HepG2 (cell line): ENCODE data around the gene PLPPR3. TPM values are rescaled to one million over a fixed set of nuclear protein-coding genes. Genes with fewer than 3 reads are reported as not detected.
A peak's percentile ranks its signal among the peaks of the same experiment; 100 is the strongest.

Source experiments
- ASH2L ChIP-seq: fragments of 300-600, 200-600 bp; sonication (generic); IDR thresholded peaks from 2 replicates; pipeline ENCODE4 v1.7.0; 2017; ENCODE audit warnings: low read depth, mild to moderate bottlenecking, moderate library complexity, mixed read lengths, low read length; ENCODE audit not compliant: insufficient read length
- CEBPG ChIP-seq: IDR thresholded peaks from 2 replicates; pipeline ENCODE4 v1.6.1; 2016
- GABPA ChIP-seq, 2 experiments: IDR thresholded peaks; 2 replicates each; pipeline ENCODE4 v1.6.1; 2011 to 2016; ENCODE audit warnings: low read depth in 2 of 2, low read length in 1 of 2, missing biosample characterization in 1 of 2, missing genetic modification characterization in 1 of 2
- GPN1 ChIP-seq: sonication (generic); formaldehyde crosslinking; IDR thresholded peaks from 2 replicates; pipeline ENCODE4 v1.5.1; 2020; ENCODE audit warnings: missing genetic modification reagents, borderline replicate concordance
- HHEX ChIP-seq: IDR thresholded peaks from 2 replicates; pipeline ENCODE4 v1.6.1; 2016; ENCODE audit warnings: control low read depth
- MXI1 ChIP-seq: IDR thresholded peaks from 3 replicates; pipeline ENCODE4 v1.6.1; 2012; ENCODE audit warnings: low read depth, low read length, inconsistent platforms, borderline replicate concordance
- ONECUT2 ChIP-seq: sonication (generic); formaldehyde crosslinking; IDR thresholded peaks from 2 replicates; pipeline ENCODE4 v1.4.0; 2020; ENCODE audit warnings: missing genetic modification reagents
- POLR2AphosphoS2 ChIP-seq: IDR thresholded peaks from 2 replicates; pipeline ENCODE4 v1.6.1; 2011; ENCODE audit warnings: low read depth, low read length, improper control_type of control experiment
- SAFB2 ChIP-seq: sonication (generic); formaldehyde crosslinking; IDR thresholded peaks from 2 replicates; pipeline ENCODE4 v1.5.1; 2020; ENCODE audit warnings: missing genetic modification reagents, low read depth, mild to moderate bottlenecking, borderline replicate concordance
- SKI ChIP-seq: fragments of 450-650 bp; IDR thresholded peaks from one replicate; pipeline ENCODE4 v1.6.1; 2018; ENCODE audit warnings: mild to moderate bottlenecking; ENCODE audit not compliant: partially characterized antibody
- TCF12 ChIP-seq, 2 experiments: fragments of 450-650 bp in 1 of 2; sonication (generic) in 1 of 2; formaldehyde crosslinking in 1 of 2; IDR thresholded peaks; 2 replicates each; pipeline versions ENCODE4 v1.6.1 to v1.8.0; 2017 to 2022; ENCODE audit warnings: antibody characterized with exemption in 1 of 2, mild to moderate bottlenecking in 1 of 2, missing genetic modification reagents in 1 of 2, moderate library complexity in 1 of 2
- TGIF2 ChIP-seq: IDR thresholded peaks from 2 replicates; pipeline ENCODE4 v1.6.1; 2016; ENCODE audit warnings: control low read depth, missing compliant biosample characterization
- ZBTB21 ChIP-seq: sonication (generic); formaldehyde crosslinking; IDR thresholded peaks from 2 replicates; pipeline ENCODE4 v1.4.0; 2020; ENCODE audit warnings: missing genetic modification reagents
- ZBTB3 ChIP-seq: sonication (generic); formaldehyde crosslinking; IDR thresholded peaks from 2 replicates; pipeline ENCODE4 v1.4.0; 2020; ENCODE audit warnings: low read depth, mild to moderate bottlenecking, moderate library complexity, missing genetic modification reagents, borderline replicate concordance
- ZNF616 ChIP-seq: sonication (generic); formaldehyde crosslinking; IDR thresholded peaks from 2 replicates; pipeline ENCODE4 v1.5.0; 2020; ENCODE audit warnings: low read depth, mild to moderate bottlenecking, missing genetic modification reagents
- ZNF709 ChIP-seq: sonication (generic); formaldehyde crosslinking; IDR thresholded peaks from 2 replicates; pipeline ENCODE4 v1.5.0; 2020; ENCODE audit warnings: mild to moderate bottlenecking, missing genetic modification reagents
- ZZZ3 ChIP-seq: sonication (generic); formaldehyde crosslinking; IDR thresholded peaks from 2 replicates; pipeline ENCODE4 v1.4.0; 2020; ENCODE audit warnings: missing genetic modification reagents, mild to moderate bottlenecking, borderline replicate concordance
- polyA plus RNA-seq, 8 experiments: library from polyadenylated mRNA; depleted of rRNA in 3 of 8; stranded (reverse) in 7 of 8; unstranded in 1 of 8; fragments of >200 nt; fragmentation: Illumina TruSeq in 4 of 8; extraction: Trizol in 4 of 8; gene quantifications; 2 replicates each; pipeline versions ENCODE4 v1.2.1 to v1.2.3, GENCODE V29; 2011 to 2016; ENCODE audit warnings: low read depth in 4 of 8, missing spikeins in 1 of 8, mixed read lengths in 1 of 8; ENCODE audit not compliant: insufficient read depth in 1 of 8
- total RNA-seq, 5 experiments: library from RNA; depleted of rRNA; stranded (reverse); fragments of >200 nt; fragmentation: Illumina TruSeq; extraction: Trizol; gene quantifications; 2 replicates each; pipeline ENCODE4 v1.2.3, GENCODE V29; 2016; ENCODE audit warnings: low read depth in 1 of 5
- TF ChIP-seq, protein P1 (sequence below): sonication (generic); formaldehyde crosslinking; IDR thresholded peaks from 2 replicates; pipeline ENCODE4 v1.5.1; 2020; ENCODE audit warnings: mild to moderate bottlenecking, missing genetic modification reagents, borderline replicate concordance
- TF ChIP-seq, protein P2 (sequence below): IDR thresholded peaks from 2 replicates; pipeline ENCODE4 v1.6.1; 2018; ENCODE audit warnings: missing genetic modification reagents, mild to moderate bottlenecking, missing compliant biosample characterization
- TF ChIP-seq, protein P3 (sequence below): IDR thresholded peaks from 2 replicates; pipeline ENCODE4 v1.6.1; 2016; ENCODE audit warnings: missing genetic modification reagents, missing compliant biosample characterization

The PLPPR3 gene
- total and polyA plus RNA-seq, 2 of the 13 experiments (the other 11 are each of a cell fraction or from before 2014, with no cell fraction given): 0.07 to 0.16 TPM

DNA sequence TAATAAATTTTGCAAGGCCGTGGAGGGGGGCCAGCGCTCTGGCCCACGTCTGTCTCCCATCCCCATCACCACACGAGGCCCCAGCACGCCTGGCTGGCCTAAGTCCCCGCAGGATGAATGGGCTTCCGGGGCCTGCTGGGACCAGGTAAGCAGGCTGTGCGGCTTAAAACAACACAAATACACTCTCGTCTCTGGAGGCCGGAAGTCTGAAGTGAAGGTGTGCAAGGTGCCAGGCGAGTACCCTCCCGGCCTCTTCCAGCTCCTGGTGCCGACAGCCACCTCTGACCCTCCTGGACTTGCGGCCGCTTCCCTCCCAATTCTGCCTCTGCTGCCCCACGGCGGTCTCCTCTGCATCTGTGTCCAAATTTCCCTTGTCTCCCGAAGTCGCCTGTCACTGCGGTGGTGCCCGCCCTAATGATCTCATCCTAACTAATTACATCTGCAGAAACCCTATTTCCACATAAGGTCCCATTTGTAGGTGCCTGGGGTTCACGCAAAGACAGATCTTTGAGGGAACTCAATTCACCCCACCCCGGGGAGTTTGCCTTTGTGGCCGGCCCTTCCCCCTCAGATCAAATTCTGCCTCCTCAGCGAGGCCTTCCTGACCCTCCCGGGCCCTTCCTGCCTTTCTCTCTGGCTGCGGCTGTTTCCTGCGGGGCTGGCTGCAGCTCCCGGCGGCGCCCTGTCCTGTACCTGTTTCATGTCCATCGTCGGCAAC is 32.6 kb downstream of the PLPPR3 start (continued):
- TF ChIP-seq, protein P1, sequence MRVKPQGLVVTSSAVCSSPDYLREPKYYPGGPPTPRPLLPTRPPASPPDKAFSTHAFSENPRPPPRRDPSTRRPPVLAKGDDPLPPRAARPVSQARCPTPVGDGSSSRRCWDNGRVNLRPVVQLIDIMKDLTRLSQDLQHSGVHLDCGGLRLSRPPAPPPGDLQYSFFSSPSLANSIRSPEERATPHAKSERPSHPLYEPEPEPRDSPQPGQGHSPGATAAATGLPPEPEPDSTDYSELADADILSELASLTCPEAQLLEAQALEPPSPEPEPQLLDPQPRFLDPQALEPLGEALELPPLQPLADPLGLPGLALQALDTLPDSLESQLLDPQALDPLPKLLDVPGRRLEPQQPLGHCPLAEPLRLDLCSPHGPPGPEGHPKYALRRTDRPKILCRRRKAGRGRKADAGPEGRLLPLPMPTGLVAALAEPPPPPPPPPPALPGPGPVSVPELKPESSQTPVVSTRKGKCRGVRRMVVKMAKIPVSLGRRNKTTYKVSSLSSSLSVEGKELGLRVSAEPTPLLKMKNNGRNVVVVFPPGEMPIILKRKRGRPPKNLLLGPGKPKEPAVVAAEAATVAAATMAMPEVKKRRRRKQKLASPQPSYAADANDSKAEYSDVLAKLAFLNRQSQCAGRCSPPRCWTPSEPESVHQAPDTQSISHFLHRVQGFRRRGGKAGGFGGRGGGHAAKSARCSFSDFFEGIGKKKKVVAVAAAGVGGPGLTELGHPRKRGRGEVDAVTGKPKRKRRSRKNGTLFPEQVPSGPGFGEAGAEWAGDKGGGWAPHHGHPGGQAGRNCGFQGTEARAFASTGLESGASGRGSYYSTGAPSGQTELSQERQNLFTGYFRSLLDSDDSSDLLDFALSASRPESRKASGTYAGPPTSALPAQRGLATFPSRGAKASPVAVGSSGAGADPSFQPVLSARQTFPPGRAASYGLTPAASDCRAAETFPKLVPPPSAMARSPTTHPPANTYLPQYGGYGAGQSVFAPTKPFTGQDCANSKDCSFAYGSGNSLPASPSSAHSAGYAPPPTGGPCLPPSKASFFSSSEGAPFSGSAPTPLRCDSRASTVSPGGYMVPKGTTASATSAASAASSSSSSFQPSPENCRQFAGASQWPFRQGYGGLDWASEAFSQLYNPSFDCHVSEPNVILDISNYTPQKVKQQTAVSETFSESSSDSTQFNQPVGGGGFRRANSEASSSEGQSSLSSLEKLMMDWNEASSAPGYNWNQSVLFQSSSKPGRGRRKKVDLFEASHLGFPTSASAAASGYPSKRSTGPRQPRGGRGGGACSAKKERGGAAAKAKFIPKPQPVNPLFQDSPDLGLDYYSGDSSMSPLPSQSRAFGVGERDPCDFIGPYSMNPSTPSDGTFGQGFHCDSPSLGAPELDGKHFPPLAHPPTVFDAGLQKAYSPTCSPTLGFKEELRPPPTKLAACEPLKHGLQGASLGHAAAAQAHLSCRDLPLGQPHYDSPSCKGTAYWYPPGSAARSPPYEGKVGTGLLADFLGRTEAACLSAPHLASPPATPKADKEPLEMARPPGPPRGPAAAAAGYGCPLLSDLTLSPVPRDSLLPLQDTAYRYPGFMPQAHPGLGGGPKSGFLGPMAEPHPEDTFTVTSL (CRISPR knock-in tag): no peak
- TF ChIP-seq SAFB2 (CRISPR knock-in tag): peak; percentile 44; the same call in 1 of the 2 replicates
- no peak; the same call in 1 of the 2 replicates for TF ChIP-seq ZZZ3 (CRISPR knock-in tag)
- no peak for TF ChIP-seq GPN1
- 0 out of 3 replicates have a peak, but pooled peaks have one; percentile 0 for TF ChIP-seq MXI1
- peak; percentile 67; the same call in 1 of the 2 replicates for TF ChIP-seq TGIF2 (CRISPR knock-in tag)
- TF ChIP-seq ZNF709 (CRISPR knock-in tag): no peak
- no peak for TF ChIP-seq ASH2L
- TF ChIP-seq, protein P2, sequence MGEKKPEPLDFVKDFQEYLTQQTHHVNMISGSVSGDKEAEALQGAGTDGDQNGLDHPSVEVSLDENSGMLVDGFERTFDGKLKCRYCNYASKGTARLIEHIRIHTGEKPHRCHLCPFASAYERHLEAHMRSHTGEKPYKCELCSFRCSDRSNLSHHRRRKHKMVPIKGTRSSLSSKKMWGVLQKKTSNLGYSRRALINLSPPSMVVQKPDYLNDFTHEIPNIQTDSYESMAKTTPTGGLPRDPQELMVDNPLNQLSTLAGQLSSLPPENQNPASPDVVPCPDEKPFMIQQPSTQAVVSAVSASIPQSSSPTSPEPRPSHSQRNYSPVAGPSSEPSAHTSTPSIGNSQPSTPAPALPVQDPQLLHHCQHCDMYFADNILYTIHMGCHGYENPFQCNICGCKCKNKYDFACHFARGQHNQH (CRISPR knock-in tag): peak; percentile 67; the same call in 1 of the 2 replicates
- no peak for TF ChIP-seq ZNF616
- no peak for TF ChIP-seq TCF12 (IDR thresholded peaks at IDR 0.05)
- TF ChIP-seq TCF12 (CRISPR knock-in tag; IDR thresholded peaks at IDR 0.05): no peak
- TF ChIP-seq GABPA (IDR thresholded peaks at IDR 0.05; ENCODE audit: low read depth, low read length): peak; percentile 47
- TF ChIP-seq GABPA (CRISPR knock-in tag; IDR thresholded peaks at IDR 0.05; ENCODE audit: low read depth): peak; percentile 80
- TF ChIP-seq ZBTB3: 0 out of 2 replicates have a peak, but pooled peaks have one; percentile 28
- TF ChIP-seq CEBPG (CRISPR knock-in tag): no peak
- no peak for TF ChIP-seq SKI
- TF ChIP-seq, protein P3, sequence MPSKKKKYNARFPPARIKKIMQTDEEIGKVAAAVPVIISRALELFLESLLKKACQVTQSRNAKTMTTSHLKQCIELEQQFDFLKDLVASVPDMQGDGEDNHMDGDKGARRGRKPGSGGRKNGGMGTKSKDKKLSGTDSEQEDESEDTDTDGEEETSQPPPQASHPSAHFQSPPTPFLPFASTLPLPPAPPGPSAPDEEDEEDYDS: no peak
- TF ChIP-seq HHEX (CRISPR knock-in tag): no peak
- TF ChIP-seq ZBTB21 (CRISPR knock-in tag): no peak
- no peak for TF ChIP-seq POLR2AphosphoS2
- TF ChIP-seq ONECUT2 (CRISPR knock-in tag): no peak
